ENCODE measurements around the gene ZNF280D. TPM values are rescaled to one million over a fixed set of nuclear protein-coding genes. Genes with fewer than 3 reads are reported as not detected.
"Not testable (repeated sequence)": the region's sequence is repeated elsewhere in the genome, so short reads cannot be mapped to it uniquely, and the experiment has no call there.

ZNF280D gene
- total RNA-seq, 1 donor from 2014 or later = 96.6 TPM

DNA sequence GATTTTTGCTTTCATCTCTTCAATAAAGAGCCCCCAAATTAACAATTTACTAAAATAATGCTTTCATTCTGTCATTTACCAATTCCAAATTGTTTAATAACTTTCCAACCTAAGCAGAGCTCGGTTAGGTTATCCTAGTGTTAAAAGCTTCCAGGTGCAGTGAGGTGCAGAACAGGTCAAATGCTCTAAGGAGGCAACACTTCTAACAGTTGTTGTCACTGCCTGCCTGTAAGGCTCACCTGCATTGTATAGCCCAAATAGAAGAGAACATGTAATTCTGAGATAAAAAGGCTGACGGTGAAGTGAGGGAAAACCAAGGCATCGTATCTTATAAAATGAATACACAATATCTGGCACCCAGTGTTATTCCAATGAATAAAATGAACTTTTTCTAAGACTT, 9.1 kb downstream of the ZNF280D start:
- no peak for DNase-seq (ENCODE audit: low spot score)
- no peak for ATAC-seq
- intact Hi-C loops (cut with DNase I) = loop anchor here (10.0 kb wide), 1 partner anchor 89 kb away; no protein-coding TSS in a partner anchor

DNA sequence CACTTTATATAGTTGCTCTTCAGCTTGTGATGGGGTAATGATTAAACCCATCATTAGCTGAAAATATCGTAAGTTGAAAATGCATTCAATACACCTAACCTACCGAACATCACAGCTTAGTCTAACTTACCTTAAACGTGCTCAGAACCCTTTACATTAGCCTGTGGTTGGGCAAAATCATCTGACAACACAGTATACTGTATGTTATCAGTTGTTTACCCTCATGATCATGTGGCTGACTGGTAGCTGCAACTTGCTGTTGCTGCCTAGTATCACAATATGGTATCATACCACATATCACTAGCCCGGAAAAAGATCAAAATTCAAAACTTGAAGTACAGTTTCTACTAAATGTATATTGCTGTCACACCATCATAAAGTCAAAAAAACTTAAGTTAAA, 9.5 kb downstream of the ZNF280D start:
- DNase-seq (ENCODE audit: low spot score) (no peak), ATAC-seq (no peak)
- intact Hi-C loops (cut with DNase I) = loop anchor here (10.0 kb wide), 1 partner anchor 89 kb away; no protein-coding TSS in a partner anchor

DNA sequence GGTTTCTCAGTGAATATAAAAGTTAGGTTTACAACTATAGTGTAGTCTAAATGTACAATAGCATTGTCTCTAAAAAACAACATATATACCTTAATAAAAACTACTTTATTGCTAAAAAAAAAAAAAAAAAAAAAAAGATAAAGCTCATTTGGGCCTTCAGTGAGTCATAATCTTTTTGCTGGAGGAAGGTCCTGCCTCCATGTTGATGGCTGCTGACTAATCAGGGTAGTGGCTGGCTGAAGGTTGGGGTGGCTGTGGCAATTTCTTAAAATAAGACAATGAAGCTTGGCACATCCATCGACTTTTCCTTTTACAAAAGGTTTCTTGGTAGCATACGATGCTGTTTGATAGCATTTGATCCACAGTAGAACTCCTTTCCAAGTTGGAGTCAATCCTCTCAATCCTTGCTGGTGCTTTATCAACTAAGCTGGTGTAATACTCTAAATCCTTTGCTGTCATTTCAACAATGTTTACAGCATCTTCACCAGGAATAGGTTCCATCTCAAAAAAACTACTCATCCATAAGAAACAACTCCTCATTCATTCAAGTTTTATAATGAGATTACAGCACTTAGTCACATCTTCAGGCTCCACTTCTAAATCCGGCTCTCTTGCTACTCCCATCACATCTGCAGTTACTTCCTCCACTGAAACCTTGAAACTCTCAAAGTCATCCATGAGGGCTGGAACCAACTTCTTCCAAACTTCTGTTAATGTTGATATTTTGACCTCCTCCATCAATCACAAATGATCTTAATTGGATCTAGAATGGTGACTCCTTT, 13.3 kb downstream of the ZNF280D start:
- DNase-seq (ENCODE audit: low spot score) = no peak
- intact Hi-C loops (cut with DNase I) = loop anchor here (10.0 kb wide), 1 partner anchor 85 kb away; no protein-coding TSS in a partner anchor
- no peak for ATAC-seq

DNA sequence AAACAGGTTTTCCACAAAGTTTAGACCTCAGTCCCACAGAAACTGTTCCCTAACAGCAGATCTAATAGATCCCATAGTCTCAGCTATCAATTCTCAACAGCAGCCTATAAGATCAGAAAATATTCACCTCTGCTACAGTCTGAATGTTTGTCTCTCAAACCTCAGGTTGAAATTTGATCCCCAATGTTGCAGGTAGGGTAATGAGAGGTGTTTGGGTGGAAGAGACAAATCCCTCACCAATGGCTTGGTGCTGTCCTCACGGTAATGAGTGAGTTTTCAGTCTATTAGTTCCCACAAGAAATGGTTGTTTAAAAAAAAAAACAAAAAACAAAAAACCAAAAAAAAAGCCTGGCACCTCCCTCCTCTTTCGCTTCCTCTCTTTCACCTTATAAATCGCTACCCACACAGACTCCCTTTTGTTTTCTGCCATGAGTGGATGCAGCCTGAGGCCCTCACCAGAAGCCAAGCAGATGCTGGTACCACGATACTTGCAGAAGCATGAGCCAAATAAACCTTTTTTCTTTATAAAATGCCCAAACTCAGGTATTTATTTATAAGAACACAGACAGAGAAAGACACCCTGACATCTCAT, 14.2 kb downstream of the ZNF280D start:
- intact Hi-C loops (cut with DNase I) = no loop called here
- DNase-seq (ENCODE audit: low spot score) (no peak), ATAC-seq (no peak)

DNA sequence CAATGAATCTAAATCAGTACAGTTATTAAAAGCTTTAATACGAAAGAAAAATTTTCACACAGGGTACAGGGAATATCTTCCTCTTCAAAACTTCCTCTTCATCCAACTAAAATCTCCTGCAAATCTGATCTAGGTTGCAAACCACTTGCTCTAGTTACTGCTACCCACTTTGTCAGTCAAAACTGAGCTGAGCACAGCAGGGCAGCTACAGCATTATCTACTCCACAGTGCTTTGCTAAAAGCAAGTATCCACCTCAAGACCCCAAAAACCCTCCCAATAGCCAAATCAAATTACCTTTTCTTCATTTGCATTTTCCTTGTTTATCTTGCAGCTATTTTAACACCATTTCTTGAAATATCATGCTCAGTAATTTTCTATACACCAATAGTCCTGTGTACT, 14.7 kb downstream of the ZNF280D start:
- DNase-seq (ENCODE audit: low spot score) (no peak), ATAC-seq (no peak)
- intact Hi-C loops (cut with DNase I) = no loop called here

DNA sequence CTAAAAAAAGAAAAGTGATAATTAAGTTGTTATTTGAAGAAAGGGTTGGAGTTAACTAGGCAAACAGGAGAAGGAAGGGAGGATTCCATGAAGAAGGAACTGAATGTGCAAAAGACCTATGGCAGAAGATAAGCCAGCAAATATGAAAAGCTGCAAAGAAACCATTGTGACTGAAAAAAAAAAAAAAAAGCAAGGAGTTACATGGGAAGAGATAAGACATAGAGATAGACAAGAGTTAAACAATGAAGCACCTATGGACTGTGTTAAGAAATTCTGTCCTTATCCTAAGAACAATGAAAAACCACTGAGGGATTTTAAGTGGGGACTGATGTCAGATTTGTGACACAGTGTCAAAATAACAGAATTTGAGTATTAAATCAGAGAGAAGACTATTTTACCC, 17.0 kb downstream of the ZNF280D start:
- DNase-seq (ENCODE audit: low spot score) = no peak
- ATAC-seq = no peak
- intact Hi-C loops (cut with DNase I) = no loop called here

DNA sequence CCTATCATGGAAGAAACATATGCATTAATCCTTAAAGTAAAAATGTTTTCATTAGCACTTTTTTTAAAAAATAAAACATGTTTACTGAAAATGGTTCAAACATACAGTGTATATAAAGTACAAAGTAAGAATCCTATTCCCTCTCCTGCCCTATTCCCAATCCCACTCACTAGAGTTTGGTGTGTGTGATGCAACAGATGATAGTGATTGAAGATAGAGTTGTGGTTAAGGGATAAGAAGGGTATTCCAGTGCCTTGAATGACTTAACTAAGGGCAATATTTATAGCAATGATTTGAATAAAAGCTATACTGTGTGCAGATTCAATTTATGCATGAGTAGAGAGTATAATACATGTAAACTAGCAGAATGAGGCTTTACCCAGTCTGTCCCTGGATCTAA, 18.1 kb downstream of the ZNF280D start:
- DNase-seq (ENCODE audit: low spot score) = no peak
- intact Hi-C loops (cut with DNase I) = no loop called here
- ATAC-seq = no peak

DNA sequence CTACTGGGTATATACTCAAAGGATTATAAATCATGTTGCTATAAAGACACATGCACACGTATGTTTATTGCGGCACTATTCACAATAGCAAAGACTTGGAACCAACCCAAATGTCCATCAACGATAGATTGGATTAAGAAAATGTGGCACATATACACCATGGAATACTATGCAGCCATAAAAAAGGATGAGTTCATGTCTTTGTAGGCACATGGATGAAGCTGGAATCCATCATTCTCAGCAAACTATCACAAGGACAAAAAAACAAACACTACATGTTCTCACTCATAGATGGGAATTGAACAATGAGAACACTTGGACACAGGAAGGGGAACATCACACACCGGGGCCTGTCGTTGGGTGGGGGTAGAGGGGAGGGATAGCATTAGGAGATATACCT, 23.8 kb downstream of the ZNF280D start:
- DNase-seq (ENCODE audit: low spot score); intact Hi-C loops (cut with DNase I); ATAC-seq: not testable (repeated sequence)

DNA sequence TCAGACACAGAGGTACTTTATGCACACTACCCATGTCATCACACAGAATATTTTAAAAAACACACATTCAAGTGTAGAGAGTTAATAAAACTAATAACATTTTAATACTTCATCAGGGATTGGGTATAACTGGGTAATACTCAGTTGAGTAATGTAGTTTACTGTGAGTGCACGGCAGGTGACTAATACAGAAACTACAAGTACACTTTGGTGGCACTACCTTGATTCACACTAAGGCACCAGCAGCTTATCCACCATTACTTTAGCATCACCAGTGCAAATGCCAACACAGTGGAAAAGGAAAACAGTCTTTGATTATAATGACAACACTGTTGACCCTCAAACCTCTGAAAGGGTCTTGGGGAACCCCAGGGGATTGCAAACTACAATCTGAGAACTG, 33.6 kb downstream of the ZNF280D start:
- ATAC-seq = no peak
- no peak for DNase-seq (ENCODE audit: low spot score)
- intact Hi-C loops (cut with DNase I) = no loop called here

GRCh38 chr15:56698270-56698669, 35.0 kb downstream of the ZNF280D start:
- ATAC-seq (no peak), DNase-seq (ENCODE audit: low spot score) (no peak)
- intact Hi-C loops (cut with DNase I) = no loop called here

GRCh38 chr15:56693761-56694160, 39.5 kb downstream of the ZNF280D start:
- intact Hi-C loops (cut with DNase I) = no loop called here

DNA sequence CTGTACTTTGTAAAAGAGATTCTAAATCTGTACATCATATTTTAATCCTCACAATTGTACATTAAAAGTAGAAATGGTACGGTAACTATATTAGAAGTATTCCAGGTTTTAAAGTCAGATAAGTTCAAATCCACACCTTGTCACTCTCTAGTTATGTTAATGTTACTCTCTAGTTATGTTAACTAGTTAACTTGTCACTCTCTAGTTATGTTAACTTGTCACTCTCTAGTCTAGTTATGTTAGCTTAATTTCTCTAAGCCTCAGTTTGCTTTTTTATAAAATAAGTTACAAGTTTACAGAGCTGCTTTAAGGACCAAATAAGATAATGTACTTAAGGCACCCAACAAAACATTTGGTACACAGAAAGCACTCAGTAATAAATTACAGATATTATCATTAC, 42.6 kb downstream of the ZNF280D start:
- DNase-seq (ENCODE audit: low spot score) (no peak), ATAC-seq (no peak)
- intact Hi-C loops (cut with DNase I) = no loop called here

More at GRCh38 chr15:56693761-56694160, 39.5 kb downstream of the ZNF280D start:
- DNase-seq (ENCODE audit: low spot score) = no peak
- ATAC-seq = no peak

DNA sequence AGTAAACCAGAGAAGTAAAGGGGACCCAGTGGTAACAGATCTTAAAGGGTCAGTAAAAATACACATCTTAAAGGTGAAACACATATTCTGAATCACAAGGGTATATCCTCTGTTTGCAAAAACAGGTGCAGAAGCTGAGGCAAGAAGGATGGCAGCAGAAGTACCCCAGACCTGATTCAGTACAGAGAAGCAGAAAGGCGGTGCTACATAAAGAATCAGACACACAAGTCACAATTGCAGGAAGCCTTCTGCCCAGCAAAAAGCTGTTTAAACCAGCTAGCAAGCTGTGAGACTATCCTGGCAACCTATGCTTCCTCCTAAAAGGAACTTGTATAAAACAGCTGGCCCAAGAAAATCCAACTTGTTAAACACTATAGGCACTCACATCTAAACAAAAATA, 49.4 kb downstream of the ZNF280D start:
- ATAC-seq (no peak), DNase-seq (ENCODE audit: low spot score) (no peak)
- intact Hi-C loops (cut with DNase I) = no loop called here

DNA sequence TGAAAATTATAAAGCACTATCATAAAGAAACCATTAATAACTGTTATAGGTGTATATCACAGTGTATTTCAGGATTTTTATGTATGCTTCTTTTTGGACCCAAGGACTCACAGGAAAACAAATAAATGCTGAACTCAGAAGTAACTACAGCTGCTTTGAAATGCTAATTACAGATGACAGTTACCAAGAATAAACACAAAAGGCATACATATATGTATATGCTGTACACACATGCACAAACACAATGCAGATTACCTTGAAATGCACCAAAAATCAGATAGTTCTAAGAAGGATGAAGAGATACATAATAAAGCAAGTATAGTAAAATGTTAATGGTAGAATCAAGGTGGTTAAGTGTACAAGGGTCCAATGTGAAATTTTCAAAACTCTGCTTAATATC, 52.2 kb downstream of the ZNF280D start:
- intact Hi-C loops (cut with DNase I) = no loop called here
- DNase-seq (ENCODE audit: low spot score) = no peak
- ATAC-seq = no peak

- DNase-seq (ENCODE audit: low spot score) (no peak), ATAC-seq (no peak)
- intact Hi-C loops (cut with DNase I) = no loop called here
These were observed 54.1 kb downstream of the ZNF280D start for GRCh38 chr15:56679225-56679624.

DNA sequence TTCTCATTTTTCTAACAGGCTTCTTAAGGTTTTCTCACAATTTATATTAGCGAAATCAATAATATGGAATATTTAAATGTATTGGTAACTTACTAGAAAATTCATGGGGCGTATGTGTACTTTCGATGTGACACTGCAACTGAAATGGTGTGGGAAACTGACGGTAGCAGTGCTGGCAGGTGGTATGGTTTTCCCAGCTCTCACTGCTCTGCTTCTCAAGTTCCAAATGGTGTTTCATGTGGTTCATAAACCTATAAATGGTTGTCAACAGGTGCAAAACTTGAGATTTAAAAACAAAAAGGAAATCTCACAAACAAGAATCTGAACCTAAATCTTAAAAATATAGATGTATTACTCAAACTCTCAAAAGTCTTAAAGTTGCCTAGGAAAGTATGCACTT, 54.7 kb downstream of the ZNF280D start:
- no peak for DNase-seq (ENCODE audit: low spot score)
- ATAC-seq = no peak
- intact Hi-C loops (cut with DNase I) = no loop called here

DNA sequence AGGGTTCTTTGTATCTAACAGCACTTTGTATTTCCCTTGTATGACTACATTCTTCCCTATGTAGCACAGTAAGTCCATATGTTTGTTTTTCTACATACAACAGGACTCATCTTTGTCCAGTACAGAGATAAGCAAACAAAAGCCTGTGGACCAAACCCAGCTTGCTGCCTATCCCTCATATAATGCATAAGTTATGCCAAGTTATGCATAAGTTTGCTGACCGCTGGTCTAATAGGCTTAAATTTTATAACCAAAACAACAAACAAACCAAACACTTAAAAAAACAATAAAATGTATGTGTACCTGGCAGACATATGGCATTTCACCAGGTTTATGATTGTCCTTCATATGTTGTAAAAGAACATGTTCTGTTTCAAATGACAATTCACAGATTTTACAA, 56.0 kb downstream of the ZNF280D start:
- intact Hi-C loops (cut with DNase I) = no loop called here
- ATAC-seq (no peak), DNase-seq (ENCODE audit: low spot score) (no peak)

- no peak for ATAC-seq
- no peak for DNase-seq (ENCODE audit: low spot score)
- intact Hi-C loops (cut with DNase I) = no loop called here
These were observed 57.4 kb downstream of the ZNF280D start for GRCh38 chr15:56675930-56676329.

- DNase-seq (ENCODE audit: low spot score) (no peak), ATAC-seq (no peak)
- intact Hi-C loops (cut with DNase I) = no loop called here
These were observed 58.5 kb downstream of the ZNF280D start for GRCh38 chr15:56674857-56675256.

DNA sequence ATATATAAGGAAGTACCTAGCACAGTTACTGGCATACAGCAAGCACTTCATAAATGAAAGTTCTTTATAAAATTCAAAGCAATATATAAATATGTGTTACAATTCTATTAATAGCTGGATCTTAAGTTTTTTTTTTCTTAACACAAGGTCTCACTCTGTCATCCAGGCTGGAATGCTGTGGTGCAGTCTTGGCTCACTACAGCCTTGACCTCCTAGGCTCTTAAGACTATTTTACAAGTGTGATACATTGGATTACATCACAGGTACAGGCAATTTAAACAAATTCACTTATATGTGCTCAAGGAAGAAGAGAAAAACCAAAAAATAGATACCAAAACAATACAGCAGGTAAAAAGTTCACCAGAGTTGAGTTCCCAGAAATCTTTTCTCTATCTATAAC, 60.6 kb downstream of the ZNF280D start:
- ATAC-seq = no peak
- DNase-seq (ENCODE audit: low spot score) = no peak
- intact Hi-C loops (cut with DNase I) = no loop called here

DNA sequence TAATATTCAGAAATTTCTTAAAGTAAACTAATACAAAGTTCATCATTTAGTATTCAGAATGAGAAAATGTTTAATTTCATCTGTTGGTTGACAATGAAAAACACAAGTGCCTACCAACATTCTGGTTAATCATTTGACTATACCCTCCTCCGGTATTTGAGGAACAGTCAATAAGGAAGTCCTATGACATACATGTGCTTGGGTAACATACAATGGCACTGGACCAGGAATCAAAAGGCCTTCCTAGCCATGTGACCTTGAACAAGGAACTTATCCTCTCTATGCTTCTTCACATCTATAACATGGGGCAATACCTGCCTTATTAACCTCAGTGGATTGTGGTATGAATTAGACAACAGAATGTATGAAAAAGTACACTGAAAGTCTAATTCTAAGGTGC, 65.8 kb downstream of the ZNF280D start:
- ATAC-seq = no peak
- intact Hi-C loops (cut with DNase I) = no loop called here
- DNase-seq (ENCODE audit: low spot score) = no peak
